ENCODE measurements around the gene USP35.

DNA sequence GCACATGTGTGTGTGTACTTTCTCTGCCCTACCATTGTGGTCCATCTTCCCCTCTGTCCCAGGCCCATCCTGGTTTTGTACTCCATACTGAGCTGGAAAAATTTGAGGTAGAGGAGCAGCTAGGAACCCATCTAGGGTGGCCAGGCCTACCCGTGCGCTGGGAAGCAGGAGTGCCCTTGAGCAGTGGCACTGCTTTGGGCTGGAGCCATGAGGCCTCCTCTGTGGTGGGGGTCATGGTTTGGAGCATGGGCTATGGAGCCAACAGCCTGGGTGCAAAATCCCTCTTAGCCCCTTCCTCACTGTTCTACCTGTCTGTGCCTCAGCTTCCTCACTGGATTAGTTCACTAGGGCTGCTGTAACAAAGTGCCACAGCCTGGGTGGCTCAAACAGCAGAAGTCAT, 27.4 kb upstream of the USP35 start:
- TF ChIP-seq POLR2A (IDR thresholded peaks at IDR 0.05; ENCODE audit: borderline replicate concordance, extremely low read depth, insufficient read depth, insufficient read length) (no peak), TCF7L2 (IDR thresholded peaks at IDR 0.05; ENCODE audit: borderline replicate concordance, extremely low read depth, insufficient read depth, insufficient read length) (no peak), EZH2 (IDR thresholded peaks at IDR 0.05) (no peak)
- TF ChIP-seq, protein P1, sequence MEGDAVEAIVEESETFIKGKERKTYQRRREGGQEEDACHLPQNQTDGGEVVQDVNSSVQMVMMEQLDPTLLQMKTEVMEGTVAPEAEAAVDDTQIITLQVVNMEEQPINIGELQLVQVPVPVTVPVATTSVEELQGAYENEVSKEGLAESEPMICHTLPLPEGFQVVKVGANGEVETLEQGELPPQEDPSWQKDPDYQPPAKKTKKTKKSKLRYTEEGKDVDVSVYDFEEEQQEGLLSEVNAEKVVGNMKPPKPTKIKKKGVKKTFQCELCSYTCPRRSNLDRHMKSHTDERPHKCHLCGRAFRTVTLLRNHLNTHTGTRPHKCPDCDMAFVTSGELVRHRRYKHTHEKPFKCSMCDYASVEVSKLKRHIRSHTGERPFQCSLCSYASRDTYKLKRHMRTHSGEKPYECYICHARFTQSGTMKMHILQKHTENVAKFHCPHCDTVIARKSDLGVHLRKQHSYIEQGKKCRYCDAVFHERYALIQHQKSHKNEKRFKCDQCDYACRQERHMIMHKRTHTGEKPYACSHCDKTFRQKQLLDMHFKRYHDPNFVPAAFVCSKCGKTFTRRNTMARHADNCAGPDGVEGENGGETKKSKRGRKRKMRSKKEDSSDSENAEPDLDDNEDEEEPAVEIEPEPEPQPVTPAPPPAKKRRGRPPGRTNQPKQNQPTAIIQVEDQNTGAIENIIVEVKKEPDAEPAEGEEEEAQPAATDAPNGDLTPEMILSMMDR (IDR thresholded peaks at IDR 0.05 in 2 of 3, conservative IDR thresholded peaks at IDR 0.05 in 1 of 3; ENCODE audit: borderline replicate concordance in 1 of 3, insufficient read depth in 1 of 3, low read depth in 2 of 3, low read length in 2 of 3) = no peak
